GM23338 (cell line): ENCODE measurements around the gene AMPD3. TPM values are rescaled to one million over a fixed set of nuclear protein-coding genes. Genes with fewer than 3 reads are reported as not detected.

Source experiments
- ATAC-seq: fragments of 200-7000 bp; cut with Tn5 transposase; 3 replicates; pipeline ENCODE4 v1.9.1; 2020
- DNase-seq: peaks from one replicate; pipeline ENCODE4 v3.0.0-alpha.2; 2015; ENCODE audit warnings: low spot score
- H2AFZ ChIP-seq: fragments of 200-600 bp; sonication (generic); 2 replicates; pipeline ENCODE4 v1.8.0; 2016; ENCODE audit warnings: antibody characterized with exemption, mild to moderate bottlenecking, moderate library complexity
- H3F3A ChIP-seq: fragments of 200-600 bp; sonication (generic); replicated peaks from 2 replicates; pipeline ENCODE4 v1.8.0; 2017; ENCODE audit warnings: antibody characterized with exemption, mixed run types, low read depth
- H3K27ac ChIP-seq: fragments of 200-600 bp; sonication (generic); 2 replicates; pipeline ENCODE4 v1.6.1; 2016; ENCODE audit warnings: low read depth
- H3K27me3 ChIP-seq: fragments of 200-600 bp; sonication (generic); 2 replicates; pipeline ENCODE4 v1.8.0; 2016; ENCODE audit warnings: mild to moderate bottlenecking, mixed run types, moderate library complexity; ENCODE audit not compliant: insufficient read depth
- H3K36me3 ChIP-seq: fragments of 200-600 bp; sonication (generic); 2 replicates; pipeline ENCODE4 v1.8.0; 2016; ENCODE audit warnings: mild to moderate bottlenecking; ENCODE audit not compliant: insufficient read depth
- H3K4me1 ChIP-seq: fragments of 200-600 bp; sonication (generic); 2 replicates; pipeline ENCODE4 v1.8.0; 2016; ENCODE audit warnings: mild to moderate bottlenecking, moderate library complexity; ENCODE audit not compliant: insufficient read depth
- H3K4me2 ChIP-seq: fragments of 200-600 bp; sonication (generic); 2 replicates; pipeline ENCODE4 v1.7.1; 2017; ENCODE audit warnings: mixed run types
- H3K4me3 ChIP-seq: fragments of 200-600 bp; sonication (generic); 2 replicates; pipeline ENCODE4 v1.6.1; 2016; ENCODE audit warnings: mixed run types
- H3K79me2 ChIP-seq: fragments of 200-600 bp; sonication (generic); replicated peaks from 2 replicates; pipeline ENCODE4 v1.8.0; 2017; ENCODE audit warnings: mild to moderate bottlenecking; ENCODE audit not compliant: insufficient read depth
- H3K9me2 ChIP-seq: fragments of 200-600 bp; sonication (generic); 2 replicates; pipeline ENCODE4 v1.8.0; 2017; ENCODE audit not compliant: insufficient read depth
- H4K20me1 ChIP-seq: fragments of 200-600 bp; sonication (generic); replicated peaks from 2 replicates; pipeline ENCODE4 v1.8.0; 2017; ENCODE audit warnings: mild to moderate bottlenecking; ENCODE audit not compliant: insufficient read depth
- H3K27ac Mint-ChIP-seq: 2 replicates; pipeline ENCODE4 v1.8.0; 2020; ENCODE audit warnings: inconsistent platforms, mild to moderate bottlenecking, moderate library complexity, mixed read lengths
- H3K27me3 Mint-ChIP-seq: 3 replicates; pipeline ENCODE4 v1.8.0; 2022; ENCODE audit warnings: low read depth, mild to moderate bottlenecking, moderate library complexity, mixed read lengths, inconsistent platforms; ENCODE audit not compliant: insufficient read depth, poor library complexity
- H3K36me3 Mint-ChIP-seq: 3 replicates; pipeline ENCODE4 v1.8.0; 2021; ENCODE audit warnings: low read depth, mild to moderate bottlenecking, inconsistent platforms, moderate library complexity, mixed read lengths
- H3K4me1 Mint-ChIP-seq: 3 replicates; pipeline ENCODE4 v1.8.0; 2020; ENCODE audit warnings: mild to moderate bottlenecking, inconsistent platforms, mixed read lengths
- H3K4me3 Mint-ChIP-seq: 3 replicates; pipeline ENCODE4 v1.8.0; 2021; ENCODE audit warnings: moderate library complexity, mild to moderate bottlenecking, inconsistent platforms, mixed read lengths
- H3K9me3 Mint-ChIP-seq: 3 replicates; pipeline ENCODE4 v1.8.0; 2020; ENCODE audit warnings: moderate library complexity, mild to moderate bottlenecking, inconsistent platforms, mixed read lengths
- CREB1 ChIP-seq: fragments of 250-450 bp; sonication (Bioruptor Pico); IDR thresholded peaks from 2 replicates; pipeline ENCODE4 v1.5.0; 2020; ENCODE audit warnings: low read depth, mild to moderate bottlenecking, moderate library complexity
- EZH2 ChIP-seq: fragments of 200-600 bp; sonication (generic); IDR thresholded peaks from one replicate; pipeline ENCODE4 v1.8.0; 2017; ENCODE audit warnings: antibody characterized with exemption, mild to moderate bottlenecking, low read depth; ENCODE audit not compliant: unreplicated experiment
- EZH2phosphoT487 ChIP-seq: fragments of 200-600 bp; sonication (generic); IDR thresholded peaks from one replicate; pipeline ENCODE4 v1.8.1; 2018; ENCODE audit warnings: antibody characterized with exemption; ENCODE audit not compliant: unreplicated experiment
- JUNB ChIP-seq: IDR thresholded peaks from one replicate; pipeline ENCODE4 v1.6.1; 2016; ENCODE audit warnings: antibody characterized with exemption; ENCODE audit not compliant: unreplicated experiment
- NANOG ChIP-seq: IDR thresholded peaks from 2 replicates; pipeline ENCODE4 v1.6.1; 2016; ENCODE audit warnings: antibody characterized with exemption, borderline replicate concordance
- POLR2AphosphoS5 ChIP-seq: IDR thresholded peaks from 2 replicates; pipeline ENCODE4 v1.6.1; 2016; ENCODE audit warnings: antibody characterized with exemption, low read depth
- REST ChIP-seq: IDR thresholded peaks from one replicate; pipeline ENCODE4 v1.6.1; 2018; ENCODE audit warnings: antibody characterized with exemption; ENCODE audit not compliant: unreplicated experiment
- STAT1 ChIP-seq: IDR thresholded peaks from one replicate; pipeline ENCODE4 v1.6.1; 2016; ENCODE audit warnings: antibody characterized with exemption; ENCODE audit not compliant: unreplicated experiment
- ZNF114 ChIP-seq: fragments of 250-450 bp; sonication (Bioruptor Pico); IDR thresholded peaks from 2 replicates; pipeline ENCODE4 v1.5.0; 2020; ENCODE audit warnings: mild to moderate bottlenecking, moderate library complexity
- ZNF331 ChIP-seq: fragments of 250-450 bp; sonication (Bioruptor Pico); IDR thresholded peaks from 2 replicates; pipeline ENCODE4 v1.5.0; 2020; ENCODE audit warnings: low read depth, mild to moderate bottlenecking, moderate library complexity
- ZNF462 ChIP-seq: fragments of 250-450 bp; sonication (Bioruptor Pico); IDR thresholded peaks from 2 replicates; pipeline ENCODE4 v1.5.0; 2020; ENCODE audit warnings: mild to moderate bottlenecking, moderate library complexity
- polyA plus RNA-seq: library from polyadenylated mRNA; unstranded; fragments of >200 nt; fragmentation: Nextera tagmentation; extraction: Ambion mirVana; gene quantifications from 2 replicates; pipeline ENCODE4 v1.2.1, GENCODE V29; 2016
- total RNA-seq: library from RNA; depleted of rRNA; stranded (reverse); fragments of >200 nt; shearing (Covaris generic); gene quantifications from 2 replicates; pipeline ENCODE4 v1.2.3, GENCODE V29; 2014
- TF ChIP-seq, protein P1 (sequence below), 2 experiments: fragments of 200-600 bp in 1 of 2; sonication (generic) in 1 of 2; conservative IDR thresholded peaks; 2 replicates each; pipeline versions ENCODE4 v1.5.1 to v1.6.1; 2016 to 2017; ENCODE audit warnings: antibody characterized with exemption in 2 of 2, low read depth in 2 of 2, mild to moderate bottlenecking in 2 of 2, moderate library complexity in 1 of 2
- TF ChIP-seq, protein P2 (sequence below): IDR thresholded peaks from 2 replicates; pipeline ENCODE4 v1.6.1; 2016; ENCODE audit warnings: antibody characterized with exemption

Gene AMPD3
- total and polyA plus RNA-seq, 2 experiments from 2014 or later = 1.6 to 2.1 TPM

- H3K4me3 ChIP-seq = no peak overlapping the region
- no peaks in the 10 kb centered on the region for H3K4me1 ChIP-seq
- no peak overlapping the region for H3K27ac ChIP-seq
- H3K4me1 Mint-ChIP-seq = peaks cover 2% of the 10 kb centered on the region; the same call in 1 of the 3 replicates
- 0 out of 2 replicates have a peak, but pooled peaks cover 7% of the 10 kb centered on the region for H3K9me2 ChIP-seq
- H4K20me1 ChIP-seq = no peaks in the 10 kb centered on the region
- peaks cover 6% of the 10 kb centered on the region; the same call in 1 of the 3 replicates for H3K9me3 Mint-ChIP-seq
- H3K27me3 ChIP-seq = no peaks in the 10 kb centered on the region
- no peaks in the 10 kb centered on the region; the same call in 2 of the 3 replicates for H3K36me3 Mint-ChIP-seq
- H3K27me3 Mint-ChIP-seq = no peaks in the 10 kb centered on the region
- H3K27ac Mint-ChIP-seq = no peak overlapping the region
- H2AFZ ChIP-seq = no peak overlapping the region
- H3K79me2 ChIP-seq = no peaks in the 10 kb centered on the region
- H3K4me3 Mint-ChIP-seq = no peak overlapping the region
- H3K36me3 ChIP-seq = no peaks in the 10 kb centered on the region
- no peak for ATAC-seq
- H3K4me2 ChIP-seq = no peak overlapping the region
- TF ChIP-seq EZH2 = no peak
- TF ChIP-seq ZNF462 (CRISPR knock-in tag) = no peak
- TF ChIP-seq POLR2AphosphoS5 = no peak
- no peak for TF ChIP-seq JUNB
- TF ChIP-seq, protein P1, sequence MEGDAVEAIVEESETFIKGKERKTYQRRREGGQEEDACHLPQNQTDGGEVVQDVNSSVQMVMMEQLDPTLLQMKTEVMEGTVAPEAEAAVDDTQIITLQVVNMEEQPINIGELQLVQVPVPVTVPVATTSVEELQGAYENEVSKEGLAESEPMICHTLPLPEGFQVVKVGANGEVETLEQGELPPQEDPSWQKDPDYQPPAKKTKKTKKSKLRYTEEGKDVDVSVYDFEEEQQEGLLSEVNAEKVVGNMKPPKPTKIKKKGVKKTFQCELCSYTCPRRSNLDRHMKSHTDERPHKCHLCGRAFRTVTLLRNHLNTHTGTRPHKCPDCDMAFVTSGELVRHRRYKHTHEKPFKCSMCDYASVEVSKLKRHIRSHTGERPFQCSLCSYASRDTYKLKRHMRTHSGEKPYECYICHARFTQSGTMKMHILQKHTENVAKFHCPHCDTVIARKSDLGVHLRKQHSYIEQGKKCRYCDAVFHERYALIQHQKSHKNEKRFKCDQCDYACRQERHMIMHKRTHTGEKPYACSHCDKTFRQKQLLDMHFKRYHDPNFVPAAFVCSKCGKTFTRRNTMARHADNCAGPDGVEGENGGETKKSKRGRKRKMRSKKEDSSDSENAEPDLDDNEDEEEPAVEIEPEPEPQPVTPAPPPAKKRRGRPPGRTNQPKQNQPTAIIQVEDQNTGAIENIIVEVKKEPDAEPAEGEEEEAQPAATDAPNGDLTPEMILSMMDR (conservative IDR thresholded peaks at IDR 0.05; ENCODE audit: low read depth in 2 of 2) = no peak
- no peak for TF ChIP-seq NANOG
- TF ChIP-seq, protein P2, sequence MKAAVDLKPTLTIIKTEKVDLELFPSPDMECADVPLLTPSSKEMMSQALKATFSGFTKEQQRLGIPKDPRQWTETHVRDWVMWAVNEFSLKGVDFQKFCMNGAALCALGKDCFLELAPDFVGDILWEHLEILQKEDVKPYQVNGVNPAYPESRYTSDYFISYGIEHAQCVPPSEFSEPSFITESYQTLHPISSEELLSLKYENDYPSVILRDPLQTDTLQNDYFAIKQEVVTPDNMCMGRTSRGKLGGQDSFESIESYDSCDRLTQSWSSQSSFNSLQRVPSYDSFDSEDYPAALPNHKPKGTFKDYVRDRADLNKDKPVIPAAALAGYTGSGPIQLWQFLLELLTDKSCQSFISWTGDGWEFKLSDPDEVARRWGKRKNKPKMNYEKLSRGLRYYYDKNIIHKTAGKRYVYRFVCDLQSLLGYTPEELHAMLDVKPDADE = no peak
- no peak for TF ChIP-seq ZNF331 (CRISPR knock-in tag)
- TF ChIP-seq ZNF114 (CRISPR knock-in tag) = no peak
- no peak for TF ChIP-seq REST
- no peak for TF ChIP-seq STAT1
- no peak for TF ChIP-seq EZH2phosphoT487
- TF ChIP-seq CREB1 (CRISPR knock-in tag) = no peak
- DNase-seq = no peak
- no peaks in the 10 kb centered on the region for H3F3A ChIP-seq
Observed at GRCh38 chr11:10418259-10418949, 36.7 kb upstream of the AMPD3 start.
